Fibroblast of peridontal ligament (primary cell): ENCODE measurements around the gene TAPBPL.
A peak's percentile ranks its signal among the peaks of the same experiment; 100 is the strongest.
"Not testable (repeated sequence)": the region's sequence is repeated elsewhere in the genome, so short reads cannot be mapped to it uniquely, and the experiment has no call there.

Source experiments
- DNase-seq: peaks from one replicate; pipeline ENCODE4 v3.0.0-alpha.2; 2010; ENCODE audit errors: extremely low read depth

Gene TAPBPL

GRCh38 chr12:6462234-6462995, 10.6 kb downstream of the TAPBPL start:
- no peak for DNase-seq

DNA sequence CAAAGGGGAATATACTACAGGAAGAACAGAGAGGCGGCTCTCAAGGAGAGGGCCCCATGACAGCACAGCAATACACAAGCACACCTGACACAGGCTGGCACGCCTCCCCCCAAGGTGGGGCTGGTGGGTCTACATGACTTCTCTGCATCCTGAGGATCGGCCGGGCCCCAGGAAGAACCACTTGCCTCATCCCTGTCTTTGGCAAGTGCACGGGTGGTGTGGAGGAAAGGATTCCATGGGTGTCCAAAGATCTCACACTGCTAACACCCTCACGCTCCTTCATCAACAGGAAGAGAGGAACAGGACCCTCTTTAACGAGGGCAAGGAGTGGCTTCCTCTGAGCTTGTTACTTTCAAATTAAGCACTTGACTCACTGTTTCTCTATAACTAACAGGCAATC, 11.4 kb downstream of the TAPBPL start:
- no peak for DNase-seq

GRCh38 chr12:6463858-6464257, 12.0 kb downstream of the TAPBPL start:
- no peak for DNase-seq

DNA sequence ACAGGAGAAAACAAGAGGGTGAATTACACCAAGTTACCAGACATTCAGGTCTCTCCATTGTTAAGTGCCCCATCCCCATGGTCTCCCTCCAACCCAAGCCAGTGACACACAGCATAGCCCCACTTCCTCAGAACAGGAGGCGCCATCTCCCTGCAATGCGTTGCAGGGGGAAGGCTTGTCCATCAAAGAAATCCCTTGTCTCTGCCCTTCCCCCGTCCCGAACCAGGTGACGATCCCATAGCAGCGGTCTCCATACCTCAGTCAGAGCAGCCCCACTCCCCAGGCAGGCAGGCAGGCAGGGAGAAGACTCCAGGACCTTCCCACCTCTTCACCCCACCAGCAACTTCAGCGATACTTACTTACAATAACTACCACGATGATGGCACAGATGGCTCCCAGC, 12.7 kb downstream of the TAPBPL start:
- no peak for DNase-seq

DNA sequence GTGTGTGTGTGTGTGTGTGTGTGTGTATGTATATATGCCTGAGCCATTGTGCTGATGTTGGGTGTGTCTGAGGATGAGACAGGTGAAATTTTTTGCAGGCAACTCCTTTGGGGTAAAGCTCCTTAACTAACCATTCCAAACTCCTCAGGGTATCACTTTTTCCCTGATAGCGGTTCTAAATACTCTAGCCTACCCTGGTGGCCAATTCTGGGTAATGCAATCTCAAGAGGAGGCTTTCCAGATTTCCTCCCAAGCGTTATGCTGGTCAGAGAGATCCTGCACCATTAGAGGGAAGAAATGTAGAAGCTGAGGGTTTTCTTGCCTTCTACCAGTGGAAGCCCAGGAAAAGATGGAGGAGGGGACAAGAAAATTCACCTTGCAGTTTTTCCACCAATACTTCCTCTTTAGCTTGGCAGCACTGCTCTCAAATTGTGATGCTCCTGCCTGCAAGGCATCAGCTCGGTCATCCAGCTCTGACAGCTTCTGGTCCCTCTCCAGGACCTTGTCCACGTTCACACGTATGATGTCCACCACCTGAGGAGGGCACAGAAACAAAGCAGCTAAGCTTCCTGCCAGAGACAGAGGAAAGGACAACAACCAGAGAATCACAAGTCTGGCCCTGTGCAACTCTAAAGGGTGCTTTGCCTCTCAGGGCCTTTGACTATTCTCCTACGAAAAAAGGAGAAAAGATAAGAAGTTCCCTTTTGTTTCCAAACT, 13.8 kb downstream of the TAPBPL start:
- peak; percentile 87 for DNase-seq

DNA sequence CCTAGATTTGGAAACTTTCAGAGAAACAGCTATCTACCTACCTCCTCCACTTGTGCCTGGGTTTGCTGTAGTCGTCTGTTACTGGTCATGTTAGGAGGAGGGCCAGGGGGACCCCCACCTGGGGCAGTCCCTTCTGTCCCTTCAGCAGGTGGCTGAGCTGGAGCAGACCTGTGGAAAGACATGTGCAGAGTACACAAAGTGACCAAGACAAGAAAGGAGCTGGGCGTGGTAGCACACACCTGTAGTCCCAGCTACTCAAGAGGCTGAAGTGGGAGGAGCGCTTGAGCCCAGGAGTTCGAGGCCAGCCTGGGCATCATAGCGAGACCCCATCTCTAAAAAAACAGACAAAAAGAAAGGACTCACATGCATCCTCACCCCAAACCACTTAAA, 14.3 kb downstream of the TAPBPL start:
- DNase-seq = no peak

DNA sequence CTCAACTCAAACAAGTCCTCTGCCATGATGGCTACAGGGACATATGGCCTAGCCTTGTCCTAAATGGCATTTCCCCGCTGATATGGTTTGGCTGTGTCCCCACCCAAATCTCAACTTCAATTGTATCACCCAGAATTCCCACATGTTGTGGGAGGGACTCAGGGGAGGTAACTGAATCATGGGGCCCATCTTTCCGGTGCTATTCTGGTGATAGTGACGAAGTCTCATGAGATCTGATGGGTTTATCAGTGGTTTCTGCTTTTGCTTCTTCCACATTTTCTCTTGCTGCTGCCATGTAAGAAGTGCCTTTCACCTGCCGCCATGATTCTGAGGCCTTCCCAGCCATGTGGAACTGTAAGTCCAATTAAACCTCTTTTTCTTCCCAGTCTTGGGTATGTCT, 14.9 kb downstream of the TAPBPL start:
- DNase-seq = not testable (repeated sequence)

DNA sequence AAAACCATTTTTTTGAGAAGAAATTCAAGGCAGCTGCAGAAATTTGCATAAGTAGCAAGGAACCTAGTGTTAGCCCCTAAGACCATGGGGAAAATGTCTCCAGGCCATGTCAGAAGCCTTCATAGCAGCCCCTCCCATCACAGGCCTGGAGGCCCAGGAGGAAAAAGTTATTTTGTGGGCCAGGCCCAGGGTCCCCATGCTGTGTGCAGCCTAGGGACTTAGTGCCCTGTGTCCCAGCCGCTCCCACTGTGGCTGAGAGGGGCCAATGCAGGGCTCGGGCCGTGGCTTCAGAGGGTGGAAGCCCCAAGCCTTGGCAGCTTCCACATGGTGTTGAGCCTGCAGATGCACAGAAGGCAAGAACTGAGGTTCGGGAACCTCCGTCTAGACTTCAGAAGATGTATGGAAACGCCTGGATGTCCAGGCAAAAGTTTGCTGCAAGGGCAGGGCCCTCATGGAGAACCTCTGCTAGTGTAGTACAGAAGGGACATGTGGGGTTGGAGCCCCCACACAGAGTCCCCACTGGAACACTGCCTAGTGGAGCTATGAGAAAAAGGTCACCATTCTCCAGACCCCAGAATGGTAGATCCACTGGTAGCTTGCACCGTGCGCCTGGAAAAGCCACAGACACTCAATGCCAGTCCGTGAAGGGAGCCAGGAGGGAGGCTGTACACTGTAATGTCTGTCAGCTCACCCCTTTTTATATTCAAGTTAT, 15.9 kb downstream of the TAPBPL start:
- DNase-seq = not testable (repeated sequence)

DNA sequence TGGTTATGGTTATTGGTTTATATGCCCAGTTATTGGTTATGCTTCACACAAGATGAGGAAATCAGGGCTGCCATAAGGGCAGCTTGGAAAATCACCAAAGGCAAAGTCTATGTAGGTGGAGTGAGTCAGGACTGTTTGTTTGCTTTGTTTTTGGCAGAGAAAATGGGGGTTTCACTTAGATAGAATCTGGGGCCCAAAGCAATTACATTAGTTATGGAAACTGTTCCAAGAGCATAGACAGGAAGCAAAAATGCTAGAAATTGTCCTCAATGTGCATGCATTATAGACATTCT, 16.4 kb downstream of the TAPBPL start:
- peak; percentile 42 for DNase-seq

DNA sequence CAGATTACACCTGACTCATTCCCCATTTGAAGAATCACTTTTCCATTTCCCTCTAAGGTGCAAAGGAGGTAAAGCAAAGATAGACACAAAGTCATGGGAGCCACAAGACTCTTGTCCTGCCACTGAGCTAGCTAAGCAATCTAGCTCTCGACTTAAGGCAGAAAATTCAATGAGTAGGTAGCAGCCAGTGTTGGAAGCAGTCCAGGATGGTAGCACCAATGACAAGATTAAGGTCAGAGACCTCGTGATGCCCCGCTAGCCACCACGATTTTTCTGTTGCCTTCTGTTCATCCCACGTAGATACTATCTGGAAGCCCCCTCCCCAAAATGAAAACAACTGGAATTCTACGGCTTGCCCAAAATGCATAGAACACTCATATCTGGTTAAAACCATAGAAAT, 17.2 kb downstream of the TAPBPL start:
- DNase-seq = no peak

GRCh38 chr12:6469609-6470374, 17.9 kb downstream of the TAPBPL start:
- peak; percentile 30 for DNase-seq

DNA sequence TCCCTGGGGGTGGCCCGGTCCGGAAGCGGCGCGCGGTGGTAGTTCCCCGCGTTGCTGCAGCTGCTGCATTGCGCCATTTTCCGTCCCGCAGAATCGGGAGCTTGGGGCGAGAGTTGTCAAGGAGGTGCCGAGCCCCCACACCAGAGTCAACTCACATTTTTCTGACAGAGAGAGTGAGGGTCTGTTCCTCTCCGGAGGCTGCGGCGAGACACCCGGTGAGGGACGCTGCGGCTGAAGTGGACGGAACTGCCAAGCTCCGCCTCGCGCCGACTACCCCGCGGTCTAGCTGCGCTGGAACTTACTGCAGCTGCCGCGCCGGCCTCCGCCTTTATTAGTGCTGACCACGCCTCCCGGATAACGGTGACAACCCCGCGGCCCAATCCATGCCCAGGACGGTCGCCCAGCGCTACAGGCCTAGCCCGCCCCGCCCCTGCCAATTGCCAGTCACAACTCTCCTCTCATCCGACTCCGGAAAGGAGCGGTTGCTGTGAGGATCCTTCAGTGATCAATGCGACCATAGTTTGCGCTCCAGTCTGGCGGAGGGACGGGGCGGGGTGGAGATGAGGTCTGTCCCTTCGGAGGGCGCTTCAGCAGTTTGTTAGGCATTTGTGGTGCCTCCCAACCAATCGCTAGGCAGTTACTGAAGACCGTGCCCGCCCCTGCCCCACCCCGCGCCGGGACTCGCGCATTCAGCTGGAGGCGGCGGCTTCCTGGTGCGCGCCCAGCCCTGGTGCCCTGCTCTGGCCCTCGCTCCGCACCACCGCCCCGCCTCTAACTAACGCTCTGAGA, 18.7 kb downstream of the TAPBPL start, which contains the start of gene VAMP1:
Gene VAMP1, minus strand, starts transcription at position 303 of the 789 bp plus-strand sequence. Its CDS starts 146 bp downstream, at position 157.
- DNase-seq = peak; percentile 94

DNA sequence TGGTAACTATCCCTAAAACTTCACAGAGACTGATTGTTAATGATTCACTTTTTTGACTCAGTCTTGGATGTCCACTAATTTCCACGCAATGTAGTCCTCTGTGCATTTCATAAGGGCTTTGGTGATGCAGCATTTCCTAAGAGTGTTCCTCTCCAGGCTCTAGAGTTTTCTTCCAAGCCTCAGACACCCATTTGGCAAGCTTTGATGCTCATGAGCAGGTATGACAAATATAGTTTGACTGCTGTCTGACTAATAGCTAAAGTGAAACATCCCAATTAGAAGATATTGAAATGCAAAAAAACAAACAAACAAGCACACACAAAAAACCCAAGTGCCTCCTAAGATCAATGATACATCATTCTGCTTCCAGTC, 20.1 kb downstream of the TAPBPL start:
- DNase-seq = peak; percentile 43

- DNase-seq = no peak
Measured at GRCh38 chr12:6472491-6472890, 20.6 kb downstream of the TAPBPL start.

DNA sequence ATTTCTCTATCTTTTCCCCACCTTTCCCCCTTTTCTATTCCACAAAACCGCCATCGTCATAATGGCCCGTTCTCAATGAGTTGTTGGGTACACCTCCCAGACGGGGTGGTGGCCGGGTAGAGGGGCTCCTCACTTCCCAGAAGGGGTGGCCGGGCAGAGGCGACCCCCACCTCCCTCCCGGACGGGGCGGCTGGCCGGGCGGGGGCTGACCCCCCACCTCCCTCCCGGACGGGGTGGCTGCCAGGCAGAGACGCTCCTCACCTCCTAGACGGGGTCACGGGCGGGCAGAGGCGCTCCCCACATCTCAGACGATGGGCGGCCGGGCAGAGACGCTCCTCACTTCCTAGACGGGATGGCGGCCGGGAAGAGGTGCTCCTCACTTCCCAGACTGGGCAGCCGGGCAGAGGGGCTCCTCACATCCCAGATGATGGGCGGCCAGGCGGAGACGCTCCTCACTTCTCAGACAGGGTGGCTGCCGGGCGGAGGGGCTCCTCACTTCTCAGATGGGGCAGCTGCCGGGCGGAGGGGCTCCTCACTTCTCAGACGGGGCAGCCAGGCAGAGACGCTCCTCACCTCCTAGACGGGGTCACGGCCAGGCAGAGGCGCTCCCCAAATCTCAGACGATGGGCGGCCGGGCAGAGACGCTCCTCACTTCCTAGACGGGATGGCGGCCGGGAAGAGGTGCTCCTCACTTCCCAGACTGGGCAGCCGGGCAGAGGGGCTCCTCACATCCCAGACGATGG, 23.6 kb downstream of the TAPBPL start:
- DNase-seq = not testable (repeated sequence)

DNA sequence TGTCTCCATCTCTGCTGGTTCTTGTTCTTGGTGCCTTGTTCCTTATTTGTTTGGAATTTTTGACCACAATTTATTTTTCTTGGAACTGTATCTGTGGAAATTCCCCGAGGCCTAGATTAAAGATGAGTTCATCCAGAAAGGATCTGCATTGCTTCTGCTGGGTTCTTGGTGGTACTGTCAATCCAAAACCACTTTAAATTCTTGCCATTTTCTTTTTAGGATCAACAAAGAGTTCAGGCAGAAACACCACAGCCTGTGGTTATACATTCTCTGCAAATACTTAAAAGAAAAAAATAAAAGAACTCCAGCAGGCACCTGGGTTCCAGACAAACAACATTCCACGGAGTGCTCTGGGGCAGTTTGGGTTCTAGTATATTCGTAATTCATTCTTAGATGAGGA, 24.6 kb downstream of the TAPBPL start:
- peak; percentile 91 for DNase-seq

GRCh38 chr12:6477601-6478377, 25.9 kb downstream of the TAPBPL start:
- DNase-seq = not testable (repeated sequence)

DNA sequence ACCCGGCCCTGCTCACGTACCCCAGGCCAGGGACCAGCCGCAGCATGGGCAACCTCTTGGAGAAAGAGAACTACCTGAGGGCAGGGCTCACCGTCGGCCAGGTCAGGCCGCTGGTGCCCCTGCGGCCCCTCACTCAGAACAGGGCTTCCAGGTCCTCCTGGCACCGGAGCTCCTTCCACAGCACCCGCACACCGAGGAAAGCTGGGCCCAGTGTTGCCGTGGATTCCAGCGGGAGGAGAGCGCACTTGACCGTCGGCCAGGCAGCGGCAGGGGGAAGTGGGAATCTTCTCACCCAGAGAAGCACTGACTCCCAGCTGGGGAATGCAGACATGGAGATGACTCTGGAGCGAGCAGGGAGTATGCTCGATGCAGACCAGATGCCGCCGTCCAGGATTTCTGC, 26.6 kb downstream of the TAPBPL start:
- no peak for DNase-seq

DNA sequence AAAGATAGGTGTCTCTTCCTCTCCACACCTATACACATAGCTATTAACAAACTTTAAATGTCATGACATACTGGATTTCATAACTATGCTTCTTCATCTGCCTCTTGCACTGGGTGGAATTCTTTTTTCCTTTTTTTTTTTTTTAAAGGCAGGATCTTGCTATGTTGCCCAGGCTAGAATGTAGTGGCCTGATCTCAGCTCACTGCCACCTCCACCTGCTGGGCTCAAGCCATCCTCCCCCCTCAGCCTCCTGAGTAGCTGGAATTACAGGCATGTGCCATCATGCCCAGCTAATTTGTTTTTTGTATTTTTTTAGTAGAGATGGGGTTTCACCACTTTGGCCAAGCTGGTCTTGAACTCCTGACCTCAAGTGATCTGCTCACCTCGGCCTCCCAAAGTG, 36.4 kb downstream of the TAPBPL start:
- DNase-seq = no peak

- DNase-seq = no peak
Measured at GRCh38 chr12:6489449-6489848, 37.6 kb downstream of the TAPBPL start.
